Measurements from ENCODE around the gene RCBTB1. TPM values are rescaled to one million over a fixed set of nuclear protein-coding genes. Genes with fewer than 3 reads are reported as not detected.
"Not testable (repeated sequence)": the region's sequence is repeated elsewhere in the genome, so short reads cannot be mapped to it uniquely, and the experiment has no call there.

Gene RCBTB1
- total RNA-seq, 1 experiment from 2014 or later = 5.4 TPM

DNA sequence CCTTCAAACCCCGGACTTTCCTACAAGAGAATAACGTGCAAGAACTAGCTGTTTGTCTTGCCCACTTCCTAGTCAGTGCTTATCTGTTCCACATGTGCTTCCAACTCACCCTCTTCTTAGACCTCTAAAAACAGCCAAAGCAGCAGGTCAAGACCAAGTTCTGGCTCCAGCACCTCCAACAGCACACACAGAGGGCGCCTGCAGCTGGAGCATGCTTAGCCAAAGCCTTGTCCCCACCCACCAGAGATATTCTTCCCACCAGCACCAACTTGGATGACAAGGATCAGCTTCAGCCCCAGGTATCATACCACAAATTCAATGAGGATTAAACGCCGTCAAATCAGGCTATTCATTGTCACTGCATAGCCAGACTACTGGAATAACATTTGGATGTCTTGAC lies 17.9 kb downstream of the RCBTB1 start:
- Histone ChIP-seq H3K27ac (ENCODE audit: low read length) (no peak overlapping the region), H3K79me2 (ENCODE audit: low read length) (no peaks in the 10 kb centered on the region), H4K20me1 (ENCODE audit: low read length) (no peaks in the 10 kb centered on the region), H3K9ac (ENCODE audit: low read length) (no peak overlapping the region), H2AFZ (ENCODE audit: low read length) (no peak overlapping the region), H3K9me2 (replicated peaks; ENCODE audit: low read length) (no peaks in the 10 kb centered on the region), H3K27me3 (ENCODE audit: low read length) (no peaks in the 10 kb centered on the region), H3K4me1 (ENCODE audit: insufficient read depth, low read length) (peaks cover 23% of the 10 kb centered on the region), H3K4me2 (ENCODE audit: low read length) (no peak overlapping the region), H3K4me3 (ENCODE audit: low read length) (no peak overlapping the region), H3F3A (ENCODE audit: low read length, unreplicated experiment) (no peaks in the 10 kb centered on the region), H3K36me3 (ENCODE audit: low read depth, low read length) (no peaks in the 10 kb centered on the region; the same call in 1 of the 2 replicates), H3K9me3 (ENCODE audit: low read length) (no peaks in the 10 kb centered on the region)
- ChIA-PET CTCF (no interaction called here), POLR2A (ENCODE audit: unreplicated experiment) (no interaction called here)
- no TSS peak for BruUV-seq (replicated peaks)
- intact Hi-C loops (cut with micrococcal nuclease) = no loop called here
- TF ChIP-seq EZH2 (IDR thresholded peaks at IDR 0.05; ENCODE audit: low read length, unreplicated experiment) (no peak), EZH2phosphoT487 (IDR thresholded peaks at IDR 0.05; ENCODE audit: borderline replicate concordance, low read length) (no peak)
- TF ChIP-seq, protein P1, sequence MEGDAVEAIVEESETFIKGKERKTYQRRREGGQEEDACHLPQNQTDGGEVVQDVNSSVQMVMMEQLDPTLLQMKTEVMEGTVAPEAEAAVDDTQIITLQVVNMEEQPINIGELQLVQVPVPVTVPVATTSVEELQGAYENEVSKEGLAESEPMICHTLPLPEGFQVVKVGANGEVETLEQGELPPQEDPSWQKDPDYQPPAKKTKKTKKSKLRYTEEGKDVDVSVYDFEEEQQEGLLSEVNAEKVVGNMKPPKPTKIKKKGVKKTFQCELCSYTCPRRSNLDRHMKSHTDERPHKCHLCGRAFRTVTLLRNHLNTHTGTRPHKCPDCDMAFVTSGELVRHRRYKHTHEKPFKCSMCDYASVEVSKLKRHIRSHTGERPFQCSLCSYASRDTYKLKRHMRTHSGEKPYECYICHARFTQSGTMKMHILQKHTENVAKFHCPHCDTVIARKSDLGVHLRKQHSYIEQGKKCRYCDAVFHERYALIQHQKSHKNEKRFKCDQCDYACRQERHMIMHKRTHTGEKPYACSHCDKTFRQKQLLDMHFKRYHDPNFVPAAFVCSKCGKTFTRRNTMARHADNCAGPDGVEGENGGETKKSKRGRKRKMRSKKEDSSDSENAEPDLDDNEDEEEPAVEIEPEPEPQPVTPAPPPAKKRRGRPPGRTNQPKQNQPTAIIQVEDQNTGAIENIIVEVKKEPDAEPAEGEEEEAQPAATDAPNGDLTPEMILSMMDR (conservative IDR thresholded peaks at IDR 0.05; ENCODE audit: low read depth, low read length) = no peak
- DNase-seq (no peak), ATAC-seq (no peak)

DNA sequence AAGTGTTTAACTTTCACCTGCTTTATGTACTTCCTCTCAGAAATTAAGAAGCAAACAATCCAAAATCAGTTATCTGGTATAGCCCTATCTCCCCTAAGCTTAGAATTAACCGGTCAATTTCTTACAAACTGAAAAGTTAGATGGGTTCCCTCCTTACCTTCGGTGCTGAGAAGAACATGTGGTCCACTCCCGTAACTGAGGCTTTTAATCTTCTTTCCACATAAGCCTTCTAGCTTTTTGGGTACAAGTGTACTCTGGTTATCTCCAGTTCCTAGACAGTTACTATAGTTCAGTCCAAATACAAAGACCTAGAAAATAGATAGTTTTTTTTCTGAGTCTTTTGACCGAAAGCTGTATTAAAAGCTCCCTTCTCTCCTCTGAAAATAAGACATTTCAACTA lies 18.9 kb downstream of the RCBTB1 start:
- CTCF ChIA-PET = no interaction called here
- peaks cover 23% of the 10 kb centered on the region for H3K4me1 ChIP-seq (ENCODE audit: insufficient read depth, low read length)
- BruUV-seq (replicated peaks) = no TSS peak

DNA sequence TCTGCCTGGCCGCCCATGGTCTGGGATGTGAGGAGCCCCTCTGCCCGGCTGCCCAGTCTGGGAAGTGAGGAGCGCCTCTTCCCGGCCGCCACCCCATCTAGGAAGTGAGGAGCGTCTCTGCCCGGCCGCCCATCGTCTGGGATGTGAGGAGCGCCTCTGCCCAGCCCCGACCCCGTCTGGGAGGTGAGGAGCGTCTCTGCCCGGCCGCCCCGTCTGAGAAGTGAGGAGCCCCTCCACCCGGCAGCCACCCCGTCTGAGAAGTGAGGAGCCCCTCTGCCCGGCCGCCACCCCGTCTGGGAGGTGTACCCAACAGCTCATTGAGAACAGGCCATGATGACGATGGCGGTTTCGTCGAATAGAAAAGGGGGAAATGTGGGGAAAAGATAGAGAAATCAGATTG lies 19.9 kb downstream of the RCBTB1 start:
- POLR2A ChIA-PET (ENCODE audit: unreplicated experiment); H3K27me3 ChIP-seq (ENCODE audit: low read length); CTCF ChIA-PET; H3K36me3 ChIP-seq (ENCODE audit: low read depth, low read length); H3K9me2 ChIP-seq (replicated peaks; ENCODE audit: low read length); H3K4me3 ChIP-seq (ENCODE audit: low read length); H3K9ac ChIP-seq (ENCODE audit: low read length); H4K20me1 ChIP-seq (ENCODE audit: low read length); H3K4me2 ChIP-seq (ENCODE audit: low read length); H2AFZ ChIP-seq (ENCODE audit: low read length); ATAC-seq; H3K27ac ChIP-seq (ENCODE audit: low read length); DNase-seq; H3K9me3 ChIP-seq (ENCODE audit: low read length); H3K79me2 ChIP-seq (ENCODE audit: low read length); intact Hi-C loops (cut with micrococcal nuclease); BruUV-seq (replicated peaks); H3F3A ChIP-seq (ENCODE audit: low read length, unreplicated experiment): not testable (repeated sequence)
- peaks cover 16% of the 10 kb centered on the region for H3K4me1 ChIP-seq (ENCODE audit: insufficient read depth, low read length)

More for the DNA sequence above, 18.9 kb downstream of the RCBTB1 start:
- Histone ChIP-seq H3K9ac (ENCODE audit: low read length) (no peak overlapping the region), H3K9me3 (ENCODE audit: low read length) (no peaks in the 10 kb centered on the region), H3K36me3 (ENCODE audit: low read depth, low read length) (no peaks in the 10 kb centered on the region; the same call in 1 of the 2 replicates), H3K4me3 (ENCODE audit: low read length) (no peak overlapping the region), H3F3A (ENCODE audit: low read length, unreplicated experiment) (no peaks in the 10 kb centered on the region), H3K27ac (ENCODE audit: low read length) (no peak overlapping the region), H2AFZ (ENCODE audit: low read length) (no peak overlapping the region), H3K79me2 (ENCODE audit: low read length) (no peaks in the 10 kb centered on the region), H3K27me3 (ENCODE audit: low read length) (no peaks in the 10 kb centered on the region), H3K4me2 (ENCODE audit: low read length) (no peak overlapping the region), H3K9me2 (replicated peaks; ENCODE audit: low read length) (no peaks in the 10 kb centered on the region), H4K20me1 (ENCODE audit: low read length) (no peaks in the 10 kb centered on the region)
- POLR2A ChIA-PET (ENCODE audit: unreplicated experiment) = no interaction called here
- DNase-seq = no peak
- ATAC-seq = no peak
- TF ChIP-seq, protein P1 (conservative IDR thresholded peaks at IDR 0.05; ENCODE audit: low read depth, low read length) = no peak
- TF ChIP-seq EZH2phosphoT487 (IDR thresholded peaks at IDR 0.05; ENCODE audit: borderline replicate concordance, low read length) (no peak), EZH2 (IDR thresholded peaks at IDR 0.05; ENCODE audit: low read length, unreplicated experiment) (no peak)
- intact Hi-C loops (cut with micrococcal nuclease) = no loop called here
